Loucy (cell line): ENCODE data around the gene TBX6.
"Not testable (repeated sequence)": the region's sequence is repeated elsewhere in the genome, so short reads cannot be mapped to it uniquely, and the experiment has no call there.

Experiments
- H2AFZ ChIP-seq: fragments of 200-600 bp; sonication (generic); 2 replicates; pipeline ENCODE4 v1.6.0; 2016; ENCODE audit warnings: antibody characterized with exemption, mild to moderate bottlenecking, low read length, moderate library complexity
- H3F3A ChIP-seq: fragments of 200-600 bp; 2 replicates; pipeline ENCODE4 v1.6.0; 2016; ENCODE audit warnings: antibody characterized with exemption, low read depth, mild to moderate bottlenecking
- H3K27me3 ChIP-seq: fragments of 200-600 bp; sonication (generic); 2 replicates; pipeline ENCODE4 v1.6.1; 2014; ENCODE audit warnings: low read length, mild to moderate bottlenecking; ENCODE audit not compliant: insufficient read depth, poor library complexity, severe bottlenecking
- H3K36me3 ChIP-seq: fragments of 200-600 bp; sonication (generic); 2 replicates; pipeline ENCODE4 v1.6.1; 2016; ENCODE audit warnings: low read length; ENCODE audit not compliant: insufficient read depth
- H3K4me1 ChIP-seq: fragments of 200-600 bp; sonication (generic); 2 replicates; pipeline ENCODE4 v1.5.1; 2014; ENCODE audit warnings: low read length, mild to moderate bottlenecking; ENCODE audit not compliant: insufficient read depth, poor library complexity, severe bottlenecking
- H3K4me2 ChIP-seq: fragments of 200-600 bp; sonication (generic); 2 replicates; pipeline ENCODE4 v1.6.0; 2014; ENCODE audit warnings: antibody characterized with exemption, low read length, low read depth, mild to moderate bottlenecking; ENCODE audit not compliant: poor library complexity, severe bottlenecking
- H3K4me3 ChIP-seq: fragments of 200-600 bp; sonication (generic); 2 replicates; pipeline ENCODE4 v1.5.1; 2014; ENCODE audit warnings: low read length, mild to moderate bottlenecking, mixed read lengths; ENCODE audit not compliant: poor library complexity, severe bottlenecking
- H3K79me2 ChIP-seq: fragments of 200-600 bp; sonication (generic); 2 replicates; pipeline ENCODE4 v1.6.1; 2014; ENCODE audit warnings: low read length; ENCODE audit not compliant: insufficient read depth
- H3K9ac ChIP-seq: fragments of 200-600 bp; sonication (generic); 2 replicates; pipeline ENCODE4 v1.6.0; 2014; ENCODE audit warnings: mild to moderate bottlenecking, low read depth, low read length, moderate library complexity; ENCODE audit not compliant: poor library complexity, severe bottlenecking
- H3K9me2 ChIP-seq: fragments of 200-600 bp; sonication (generic); replicated peaks from 2 replicates; pipeline ENCODE4 v1.6.1; 2016; ENCODE audit warnings: low read depth, low read length, mixed read lengths
- H3K9me3 ChIP-seq: fragments of 200-600 bp; sonication (generic); 2 replicates; pipeline ENCODE4 v1.6.1; 2014; ENCODE audit warnings: mild to moderate bottlenecking, antibody characterized with exemption, low read length, low read depth; ENCODE audit not compliant: insufficient read depth
- H4K20me1 ChIP-seq: fragments of 200-600 bp; sonication (generic); 2 replicates; pipeline ENCODE4 v1.6.0; 2014; ENCODE audit warnings: antibody characterized with exemption, low read length, mild to moderate bottlenecking; ENCODE audit not compliant: insufficient read depth, poor library complexity, severe bottlenecking
- CTCF ChIP-seq: fragments of 200-600 bp; sonication (generic); conservative IDR thresholded peaks from 2 replicates; pipeline ENCODE4 v1.5.1; 2014; ENCODE audit warnings: mild to moderate bottlenecking, antibody characterized with exemption, low read length
- EZH2phosphoT487 ChIP-seq: fragments of 200-600 bp; IDR thresholded peaks from 2 replicates; pipeline ENCODE4 v1.6.1; 2018; ENCODE audit warnings: antibody characterized with exemption, mild to moderate bottlenecking, moderate library complexity, borderline replicate concordance

TBX6 gene

GRCh38 chr16:30046588-30046987 lies 45.1 kb downstream of the TBX6 start:
- TF ChIP-seq EZH2phosphoT487 (no peak), CTCF (no peak)
- no peaks in the 10 kb centered on the region for H3K9me3 ChIP-seq
- no peak overlapping the region for H3K4me2 ChIP-seq
- no peaks in the 10 kb centered on the region for H3K36me3 ChIP-seq
- no peak overlapping the region for H2AFZ ChIP-seq
- no peaks in the 10 kb centered on the region for H4K20me1 ChIP-seq
- H3K9me2 ChIP-seq, result no peaks in the 10 kb centered on the region
- peaks cover 4% of the 10 kb centered on the region for H3K4me1 ChIP-seq
- H3K4me3 ChIP-seq, result no peak overlapping the region
- H3F3A ChIP-seq, result no peaks in the 10 kb centered on the region
- H3K79me2 ChIP-seq, result peaks cover 2% of the 10 kb centered on the region
- no peaks in the 10 kb centered on the region for H3K27me3 ChIP-seq
- no peak overlapping the region for H3K9ac ChIP-seq

GRCh38 chr16:30046178-30046577 lies 45.5 kb downstream of the TBX6 start:
- Histone ChIP-seq H3K36me3 (no peaks in the 10 kb centered on the region), H3K9ac (no peak overlapping the region), H2AFZ (no peak overlapping the region), H3F3A (no peaks in the 10 kb centered on the region), H3K27me3 (no peaks in the 10 kb centered on the region), H3K9me2 (no peaks in the 10 kb centered on the region), H4K20me1 (no peaks in the 10 kb centered on the region), H3K4me1 (no peaks in the 10 kb centered on the region), H3K4me2 (no peak overlapping the region), H3K9me3 (no peaks in the 10 kb centered on the region), H3K79me2 (no peaks in the 10 kb centered on the region), H3K4me3 (no peak overlapping the region)
- no peak for TF ChIP-seq CTCF
- no peak for TF ChIP-seq EZH2phosphoT487

GRCh38 chr16:30041841-30042240 lies 49.9 kb downstream of the TBX6 start:
- H3K9ac ChIP-seq, result no peak overlapping the region
- no peaks in the 10 kb centered on the region for H3K27me3 ChIP-seq
- no peaks in the 10 kb centered on the region for H3K9me2 ChIP-seq
- H3K9me3 ChIP-seq, result no peaks in the 10 kb centered on the region
- no peak overlapping the region for H3K4me2 ChIP-seq
- H3K36me3 ChIP-seq, result no peaks in the 10 kb centered on the region
- no peaks in the 10 kb centered on the region for H4K20me1 ChIP-seq
- no peak overlapping the region for H2AFZ ChIP-seq
- no peaks in the 10 kb centered on the region for H3F3A ChIP-seq
- H3K4me1 ChIP-seq, result no peaks in the 10 kb centered on the region
- no peak overlapping the region for H3K4me3 ChIP-seq
- H3K79me2 ChIP-seq, result no peaks in the 10 kb centered on the region
- no peak for TF ChIP-seq EZH2phosphoT487
- TF ChIP-seq CTCF, result no peak; the same call in none of the 2 replicates

- H3K36me3 ChIP-seq, H3K4me2 ChIP-seq, H3K79me2 ChIP-seq, H3K4me3 ChIP-seq, H4K20me1 ChIP-seq, H3K27me3 ChIP-seq, H3K9ac ChIP-seq, H3F3A ChIP-seq, H3K9me3 ChIP-seq, H2AFZ ChIP-seq, H3K9me2 ChIP-seq, H3K4me1 ChIP-seq: not testable (repeated sequence)
These were observed 51.0 kb downstream of the TBX6 start for GRCh38 chr16:30040690-30041089.
